H1 (cell line): ENCODE data around the gene MAP1LC3C. TPM values are rescaled to one million over a fixed set of nuclear protein-coding genes. Genes with fewer than 3 reads are reported as not detected.

ENCODE experiments used
- TCF12 ChIP-seq: IDR thresholded peaks from 2 replicates; pipeline ENCODE4 v1.6.1; 2011; ENCODE audit warnings: low read depth, mild to moderate bottlenecking, low read length
- TEAD4 ChIP-seq: IDR thresholded peaks from 2 replicates; pipeline ENCODE4 v1.6.1; 2012; ENCODE audit warnings: low read depth, low read length, inconsistent platforms, mixed read lengths
- polyA plus RNA-seq, 7 experiments: library from polyadenylated mRNA; depleted of rRNA in 3 of 7; stranded (reverse) in 5 of 7; unstranded in 2 of 7; fragments of >200 nt in 5 of 7; fragments of 200-250 nt in 2 of 7; gene quantifications; 1 replicate in 5 of 7; 2 replicates in 1 of 7; 4 replicates in 1 of 7; pipeline versions ENCODE4 v1.2.1 to v1.2.3, GENCODE V29; 2011 to 2013; ENCODE audit warnings: missing spikeins in 2 of 7, mixed read lengths in 2 of 7
- total RNA-seq: library from RNA; stranded (reverse); fragmentation: NEBNext Ultra II Directional; extraction: Animal tissue kit (Norgen Biotek cat#: 25700); gene quantifications from 2 replicates; pipeline ENCODE4 v1.2.1, GENCODE V29; 2021

The MAP1LC3C gene
- total and polyA plus RNA-seq, 2 of the 8 experiments (the other 6 are each of a cell fraction or from before 2014, with no cell fraction given), result 1.7 to 3.2 TPM

DNA sequence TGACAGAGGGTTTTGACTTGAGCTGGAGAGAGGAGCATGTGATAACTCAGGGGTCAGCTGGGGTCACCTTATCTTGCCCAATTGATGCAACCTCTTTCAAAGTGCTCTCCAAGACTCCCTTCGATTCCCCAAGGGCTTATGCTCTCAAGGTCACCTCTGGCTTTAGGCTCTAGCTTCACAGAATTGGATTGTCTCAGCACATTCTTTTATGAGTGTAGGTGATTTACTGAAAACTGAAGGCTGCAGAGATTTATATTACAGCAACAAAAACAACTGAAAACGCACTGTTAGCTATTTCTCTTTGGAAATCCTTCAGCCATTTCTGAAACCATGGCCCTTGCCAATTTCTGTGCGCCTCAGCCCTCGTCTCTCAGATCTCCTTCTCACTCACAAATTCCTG is 34.5 kb upstream of the MAP1LC3C start (continued):
- TF ChIP-seq TEAD4, result no peak
- TF ChIP-seq TCF12, result no peak
